SU-DHL-6 (cell line): ENCODE data around the gene KDM5C.

Experiments
- H2AFZ ChIP-seq: fragments of 200-600 bp; sonication (generic); 2 replicates; pipeline ENCODE4 v1.6.1; 2014; ENCODE audit warnings: low read depth, mild to moderate bottlenecking, moderate library complexity, mixed read lengths, antibody characterized with exemption, low read length; ENCODE audit not compliant: severe bottlenecking
- H3F3A ChIP-seq: fragments of 200-600 bp; shearing (Covaris generic); 2 replicates; pipeline ENCODE4 v1.6.0; 2016; ENCODE audit warnings: antibody characterized with exemption, mild to moderate bottlenecking; ENCODE audit not compliant: insufficient read depth
- H3K27ac ChIP-seq: fragments of 200-600 bp; sonication (generic); 2 replicates; pipeline ENCODE4 v1.5.1; 2016; ENCODE audit warnings: low read depth, mild to moderate bottlenecking, low read length, moderate library complexity, mixed read lengths
- H3K27me3 ChIP-seq: fragments of 200-600 bp; sonication (generic), shearing (Covaris generic); 2 replicates; pipeline ENCODE4 v1.6.0; 2014; ENCODE audit warnings: mild to moderate bottlenecking, low read length
- H3K36me3 ChIP-seq: fragments of 200-600 bp; sonication (generic); 2 replicates; pipeline ENCODE4 v1.6.1; 2014; ENCODE audit warnings: mild to moderate bottlenecking, low read length, mixed read lengths
- H3K4me2 ChIP-seq: fragments of 300-600, 200-600 bp; shearing (Covaris generic), sonication (generic); 2 replicates; pipeline ENCODE4 v1.6.0; 2014; ENCODE audit warnings: low read length, low read depth, mild to moderate bottlenecking; ENCODE audit not compliant: poor library complexity, severe bottlenecking
- H3K4me3 ChIP-seq: fragments of 200-600 bp; sonication (generic); 2 replicates; pipeline ENCODE4 v1.5.1; 2014; ENCODE audit warnings: antibody characterized with exemption, low read length, mild to moderate bottlenecking, mixed read lengths; ENCODE audit not compliant: insufficient read depth, poor library complexity, severe bottlenecking
- H3K79me2 ChIP-seq: fragments of 200-600 bp; sonication (generic); 2 replicates; pipeline ENCODE4 v1.6.1; 2014; ENCODE audit warnings: mild to moderate bottlenecking, low read length, moderate library complexity; ENCODE audit not compliant: insufficient read depth
- H3K9ac ChIP-seq: fragments of 200-600 bp; sonication (generic); 2 replicates; pipeline ENCODE4 v1.7.0; 2014; ENCODE audit warnings: mild to moderate bottlenecking, low read length
- H3K9me2 ChIP-seq: fragments of 200-600 bp; sonication (generic); replicated peaks from 2 replicates; pipeline ENCODE4 v1.6.1; 2014; ENCODE audit warnings: low read length; ENCODE audit not compliant: insufficient read depth
- H3K9me3 ChIP-seq: fragments of 200-600 bp; sonication (generic); 2 replicates; pipeline ENCODE4 v1.6.1; 2014; ENCODE audit warnings: low read length, mixed read lengths; ENCODE audit not compliant: insufficient read depth
- H4K20me1 ChIP-seq: fragments of 200-600 bp; sonication (generic); 2 replicates; pipeline ENCODE4 v1.6.1; 2014; ENCODE audit warnings: low read depth, mild to moderate bottlenecking, antibody characterized with exemption, low read length, moderate library complexity, mixed read lengths
- EZH2phosphoT487 ChIP-seq: fragments of 200-600 bp; sonication (generic), shearing (Covaris generic); conservative IDR thresholded peaks from 2 replicates; pipeline ENCODE4 v1.6.1; 2018; ENCODE audit warnings: mild to moderate bottlenecking, antibody characterized with exemption, low read length, moderate library complexity, mixed read lengths
- TF ChIP-seq, protein P1 (sequence below): fragments of 200-600 bp; sonication (generic); IDR thresholded peaks from one replicate; pipeline ENCODE4 v1.5.1; 2017; ENCODE audit warnings: antibody characterized with exemption, mild to moderate bottlenecking, low read length, moderate library complexity; ENCODE audit not compliant: insufficient read depth, poor library complexity, severe bottlenecking

Gene KDM5C

DNA sequence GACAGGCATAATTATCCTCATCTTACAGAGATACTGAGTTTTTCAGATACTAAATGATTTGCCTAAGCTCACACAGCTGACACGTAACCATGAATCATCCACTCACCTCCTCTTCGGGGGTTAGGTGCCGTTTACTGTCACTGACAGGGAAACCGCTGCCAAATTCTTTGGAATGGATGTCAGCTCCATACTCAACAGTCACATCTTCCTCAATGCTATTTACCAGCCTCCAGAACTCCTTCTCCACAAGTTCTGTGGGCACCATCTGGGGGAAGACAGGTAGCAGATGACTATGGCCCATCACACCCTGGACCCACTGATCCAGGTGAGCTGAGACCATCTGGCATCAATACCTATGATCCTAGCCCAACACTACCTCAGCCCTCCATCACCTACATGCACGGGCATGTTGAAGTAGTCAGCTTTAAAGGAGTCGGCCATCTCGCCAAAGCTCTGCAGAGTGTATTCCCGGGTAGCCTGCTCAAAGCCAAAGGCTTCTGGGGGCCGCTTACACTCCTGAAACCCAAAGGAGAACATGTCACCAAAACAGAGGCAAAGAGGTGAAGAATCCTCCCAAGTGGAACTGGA, 13.5 kb downstream of the KDM5C start:
- Histone ChIP-seq H3K9ac (no peak overlapping the region), H3K27ac (no peak overlapping the region), H3K9me2 (no peaks in the 10 kb centered on the region), H3K27me3 (no peaks in the 10 kb centered on the region), H2AFZ (no peak overlapping the region), H3F3A (no peaks in the 10 kb centered on the region), H3K4me2 (no peak overlapping the region), H3K9me3 (no peaks in the 10 kb centered on the region), H3K36me3 (no peaks in the 10 kb centered on the region; the same call in 1 of the 2 replicates), H3K4me3 (no peak overlapping the region), H4K20me1 (no peaks in the 10 kb centered on the region), H3K79me2 (no peaks in the 10 kb centered on the region)
- TF ChIP-seq, protein P1, sequence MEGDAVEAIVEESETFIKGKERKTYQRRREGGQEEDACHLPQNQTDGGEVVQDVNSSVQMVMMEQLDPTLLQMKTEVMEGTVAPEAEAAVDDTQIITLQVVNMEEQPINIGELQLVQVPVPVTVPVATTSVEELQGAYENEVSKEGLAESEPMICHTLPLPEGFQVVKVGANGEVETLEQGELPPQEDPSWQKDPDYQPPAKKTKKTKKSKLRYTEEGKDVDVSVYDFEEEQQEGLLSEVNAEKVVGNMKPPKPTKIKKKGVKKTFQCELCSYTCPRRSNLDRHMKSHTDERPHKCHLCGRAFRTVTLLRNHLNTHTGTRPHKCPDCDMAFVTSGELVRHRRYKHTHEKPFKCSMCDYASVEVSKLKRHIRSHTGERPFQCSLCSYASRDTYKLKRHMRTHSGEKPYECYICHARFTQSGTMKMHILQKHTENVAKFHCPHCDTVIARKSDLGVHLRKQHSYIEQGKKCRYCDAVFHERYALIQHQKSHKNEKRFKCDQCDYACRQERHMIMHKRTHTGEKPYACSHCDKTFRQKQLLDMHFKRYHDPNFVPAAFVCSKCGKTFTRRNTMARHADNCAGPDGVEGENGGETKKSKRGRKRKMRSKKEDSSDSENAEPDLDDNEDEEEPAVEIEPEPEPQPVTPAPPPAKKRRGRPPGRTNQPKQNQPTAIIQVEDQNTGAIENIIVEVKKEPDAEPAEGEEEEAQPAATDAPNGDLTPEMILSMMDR, result no peak
- no peak for TF ChIP-seq EZH2phosphoT487

DNA sequence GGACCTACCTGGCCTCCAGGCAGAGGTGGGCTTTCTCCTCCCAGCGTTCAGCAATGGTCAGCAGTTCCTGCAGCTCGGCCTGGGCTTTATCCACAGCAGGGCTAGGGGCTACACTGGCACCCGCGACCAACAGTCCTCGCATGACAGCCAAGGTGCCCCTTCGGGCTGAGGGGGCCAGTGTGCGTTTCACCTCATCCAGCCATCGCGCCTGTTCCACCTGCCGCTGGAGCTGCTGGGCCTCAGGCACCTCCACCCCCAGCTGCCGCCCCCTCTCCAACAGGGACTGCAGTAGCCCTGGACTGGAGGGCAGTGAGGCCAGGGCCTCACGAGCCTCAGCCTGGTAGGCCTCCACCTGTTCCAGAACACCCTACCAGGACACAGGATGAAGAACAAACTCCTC, 28.3 kb downstream of the KDM5C start:
- Histone ChIP-seq H3K4me3 (no peak overlapping the region), H3F3A (no peaks in the 10 kb centered on the region), H3K9ac (no peak overlapping the region), H4K20me1 (no peaks in the 10 kb centered on the region), H3K27ac (no peak overlapping the region), H3K9me3 (no peaks in the 10 kb centered on the region), H3K9me2 (no peaks in the 10 kb centered on the region), H3K4me2 (no peak overlapping the region), H2AFZ (no peak overlapping the region), H3K79me2 (no peaks in the 10 kb centered on the region), H3K27me3 (no peaks in the 10 kb centered on the region), H3K36me3 (no peaks in the 10 kb centered on the region; the same call in 1 of the 2 replicates)
- TF ChIP-seq, protein P1, result no peak
- TF ChIP-seq EZH2phosphoT487, result no peak

DNA sequence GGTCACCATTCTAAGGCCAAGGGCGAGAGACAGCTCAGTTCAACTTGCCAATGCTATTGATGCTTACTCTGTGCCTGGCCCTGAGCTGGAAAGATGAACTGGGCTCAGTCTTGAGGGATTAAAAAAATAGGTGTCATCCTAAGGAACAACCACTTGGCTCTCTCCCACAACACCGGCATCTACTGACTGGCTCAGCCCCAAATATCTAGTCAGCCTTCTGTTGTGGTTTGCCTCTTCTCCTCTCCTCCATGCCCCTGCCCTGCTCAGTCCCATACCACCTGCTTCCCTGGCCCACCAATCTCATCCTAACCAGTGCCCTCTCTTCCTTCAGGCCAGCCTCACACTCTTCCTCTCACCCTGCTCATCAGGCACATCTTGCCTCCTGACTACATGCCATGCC, 29.6 kb downstream of the KDM5C start:
- Histone ChIP-seq H3K36me3 (no peaks in the 10 kb centered on the region), H3K79me2 (no peaks in the 10 kb centered on the region), H2AFZ (no peak overlapping the region), H3K9me2 (no peaks in the 10 kb centered on the region), H3F3A (no peaks in the 10 kb centered on the region), H3K27ac (no peak overlapping the region), H4K20me1 (no peaks in the 10 kb centered on the region), H3K27me3 (no peaks in the 10 kb centered on the region), H3K9me3 (no peaks in the 10 kb centered on the region), H3K4me2 (no peak overlapping the region), H3K9ac (no peak overlapping the region), H3K4me3 (no peak overlapping the region)
- TF ChIP-seq, protein P1, result no peak
- TF ChIP-seq EZH2phosphoT487, result no peak
